NCI-H446 treated with DMSO at 0.1 percent for 48 hours (cell line): ENCODE data around the gene IGF2R.

Experiments
- DNase-seq: peaks from one replicate; lab custom pipeline; 2025; lab: John Stamatoyannopoulos, UW

Gene IGF2R

GRCh38 chr6:160049346-160049745 is 80.5 kb downstream of the IGF2R start:
- no peak for DNase-seq

- no peak for DNase-seq
Observed at GRCh38 chr6:160050022-160050421, 81.1 kb downstream of the IGF2R start.

GRCh38 chr6:160051390-160051789 is 82.5 kb downstream of the IGF2R start:
- DNase-seq, result no peak

- DNase-seq, result no peak
Observed at GRCh38 chr6:160054271-160054670, 85.4 kb downstream of the IGF2R start.

- no peak for DNase-seq
Observed at GRCh38 chr6:160054913-160055312, 86.0 kb downstream of the IGF2R start.

- DNase-seq, result no peak
Observed at GRCh38 chr6:160055378-160055777, 86.5 kb downstream of the IGF2R start.

GRCh38 chr6:160055813-160056212 is 86.9 kb downstream of the IGF2R start:
- no peak for DNase-seq

GRCh38 chr6:160057080-160057479 is 88.2 kb downstream of the IGF2R start:
- DNase-seq, result no peak

GRCh38 chr6:160058603-160059215 is 89.8 kb downstream of the IGF2R start:
- DNase-seq, result no peak

GRCh38 chr6:160060221-160060620 is 91.3 kb downstream of the IGF2R start:
- no peak for DNase-seq

- no peak for DNase-seq
Observed at GRCh38 chr6:160060920-160061447, 92.1 kb downstream of the IGF2R start.

GRCh38 chr6:160063771-160064413 is 95.0 kb downstream of the IGF2R start:
- DNase-seq, result no peak

GRCh38 chr6:160065200-160065599 is 96.3 kb downstream of the IGF2R start:
- no peak for DNase-seq

GRCh38 chr6:160067564-160067963 is 98.7 kb downstream of the IGF2R start:
- no peak for DNase-seq

GRCh38 chr6:160068346-160068745 is 99.5 kb downstream of the IGF2R start:
- DNase-seq, result no peak

GRCh38 chr6:160069050-160069454 is 100.2 kb downstream of the IGF2R start:
- no peak for DNase-seq

- DNase-seq, result no peak
Observed at GRCh38 chr6:160069459-160069858, 100.6 kb downstream of the IGF2R start.

GRCh38 chr6:160070427-160070826 is 101.5 kb downstream of the IGF2R start:
- no peak for DNase-seq

GRCh38 chr6:160070831-160071230 is 101.9 kb downstream of the IGF2R start:
- DNase-seq, result no peak

- DNase-seq, result no peak
Observed at GRCh38 chr6:160071805-160072690, 103.2 kb downstream of the IGF2R start.

- DNase-seq, result no peak
Observed at GRCh38 chr6:160073272-160073671, 104.4 kb downstream of the IGF2R start.

- no peak for DNase-seq
Observed at GRCh38 chr6:160076009-160076408, 107.1 kb downstream of the IGF2R start.

- no peak for DNase-seq
Observed at GRCh38 chr6:160077024-160077423, 108.1 kb downstream of the IGF2R start.
